GM19324 (cell line): ENCODE results near the gene CTSA.
"Not testable (repeated sequence)": the region's sequence is repeated elsewhere in the genome, so short reads cannot be mapped to it uniquely, and the experiment has no call there.

Source experiments
- ATAC-seq: cut with Tn5 transposase; IDR thresholded peaks from one replicate; pipeline ENCODE4 v1.9.1; 2021; ENCODE audit warnings: mild to moderate bottlenecking, moderate library complexity; ENCODE audit not compliant: unreplicated experiment, low FRiP score

The CTSA gene

DNA sequence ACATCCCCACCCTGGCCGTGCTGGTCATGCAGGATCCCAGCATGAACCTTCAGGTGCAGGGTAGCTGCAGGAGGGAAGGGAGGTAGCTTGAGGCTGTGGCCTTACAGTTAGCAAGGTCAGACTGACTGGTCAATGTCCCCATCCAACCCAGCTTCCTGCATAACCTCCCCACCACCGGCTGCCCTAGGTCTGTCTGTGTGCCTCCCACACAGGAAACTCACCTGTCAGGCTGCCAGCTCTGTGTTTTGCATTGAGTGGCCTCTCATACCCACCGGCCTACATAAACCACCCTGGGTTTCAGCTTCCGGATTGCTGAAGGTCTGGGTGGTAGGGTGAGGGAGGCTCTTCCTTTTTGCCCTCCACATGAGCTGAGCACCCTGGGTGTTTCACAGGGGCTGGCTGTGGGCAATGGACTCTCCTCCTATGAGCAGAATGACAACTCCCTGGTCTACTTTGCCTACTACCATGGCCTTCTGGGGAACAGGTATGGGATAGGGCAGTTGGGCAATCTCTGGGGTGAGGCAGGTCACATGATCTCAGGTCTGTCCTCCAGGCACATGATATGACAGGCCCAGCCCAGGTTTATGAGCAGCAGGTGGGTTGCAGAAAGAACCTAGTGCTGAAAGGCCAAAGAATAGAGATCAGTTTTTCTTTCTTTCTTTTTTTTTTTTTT, 1.8 kb downstream of the CTSA start:
- ATAC-seq = no peak

DNA sequence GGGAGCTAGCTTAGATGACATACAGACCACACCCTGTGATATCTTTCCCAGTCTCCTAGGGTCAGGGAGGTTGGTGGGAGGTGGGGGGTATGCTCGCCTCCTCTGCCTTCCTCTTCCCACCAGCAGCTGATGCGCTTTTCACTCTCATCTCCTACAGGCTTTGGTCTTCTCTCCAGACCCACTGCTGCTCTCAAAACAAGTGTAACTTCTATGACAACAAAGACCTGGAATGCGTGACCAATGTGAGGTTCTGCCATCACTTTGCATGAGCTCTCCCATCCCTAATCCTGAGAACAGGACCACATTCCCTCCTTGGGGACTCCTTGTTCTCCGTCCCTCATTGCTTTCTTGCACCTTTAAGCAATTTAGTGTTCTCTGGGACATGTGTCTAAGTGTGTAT, 2.7 kb downstream of the CTSA start:
- ATAC-seq = no peak

DNA sequence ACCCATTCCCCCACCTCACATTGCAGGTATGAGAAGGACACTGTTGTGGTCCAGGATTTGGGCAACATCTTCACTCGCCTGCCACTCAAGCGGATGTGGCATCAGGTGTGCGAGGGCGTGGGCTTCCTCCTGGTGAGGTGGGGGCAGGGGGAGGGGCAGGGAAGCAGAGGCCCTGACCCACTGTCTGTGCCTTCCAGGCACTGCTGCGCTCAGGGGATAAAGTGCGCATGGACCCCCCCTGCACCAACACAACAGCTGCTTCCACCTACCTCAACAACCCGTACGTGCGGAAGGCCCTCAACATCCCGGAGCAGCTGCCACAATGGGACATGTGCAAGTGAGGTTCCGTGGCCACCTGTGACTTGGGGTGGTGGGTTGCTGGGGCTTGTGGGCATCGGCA, 3.7 kb downstream of the CTSA start:
- ATAC-seq = no peak

DNA sequence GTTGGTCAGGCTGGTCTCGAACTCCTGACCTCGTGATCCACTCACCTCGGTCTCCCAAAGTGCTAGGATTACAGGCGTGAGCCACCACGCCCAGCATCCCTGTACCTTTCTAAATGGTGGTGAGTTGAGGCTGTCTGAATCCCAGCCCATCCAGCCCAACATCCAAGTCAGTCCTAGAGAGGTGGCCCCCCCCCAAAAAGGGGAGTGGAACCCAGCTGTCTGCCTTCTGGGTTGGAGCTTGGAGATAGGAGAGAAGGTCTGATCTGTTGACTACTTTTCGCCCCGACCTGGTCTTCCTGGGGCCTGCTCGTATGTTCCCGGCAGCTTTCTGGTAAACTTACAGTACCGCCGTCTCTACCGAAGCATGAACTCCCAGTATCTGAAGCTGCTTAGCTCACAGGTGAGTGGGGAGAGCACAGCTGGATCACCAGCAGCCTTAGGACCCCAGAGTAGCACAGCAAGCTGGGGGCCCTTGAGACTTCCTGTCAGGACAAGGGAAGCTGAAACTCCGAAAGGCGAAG, 5.6 kb downstream of the CTSA start:
- ATAC-seq = no peak

DNA sequence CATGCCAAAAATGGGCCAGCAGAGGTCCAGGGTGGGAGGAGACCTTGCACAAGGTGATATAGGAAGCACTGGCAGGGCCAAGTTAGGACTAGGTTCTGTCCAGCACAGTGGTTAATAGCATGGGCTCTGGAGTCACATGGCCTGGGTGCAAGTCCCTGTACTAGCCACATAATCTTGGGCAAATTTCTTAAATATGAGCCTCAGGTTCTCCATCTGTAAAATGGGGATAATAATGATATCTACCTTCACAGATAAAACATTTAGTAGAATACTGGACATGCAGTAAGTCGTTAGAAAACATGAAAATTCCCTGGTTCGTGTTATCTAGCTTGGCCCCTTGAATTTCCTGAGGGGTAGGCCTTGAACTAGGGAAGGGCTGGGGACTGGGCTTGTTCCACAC, 6.2 kb downstream of the CTSA start:
- no peak for ATAC-seq

DNA sequence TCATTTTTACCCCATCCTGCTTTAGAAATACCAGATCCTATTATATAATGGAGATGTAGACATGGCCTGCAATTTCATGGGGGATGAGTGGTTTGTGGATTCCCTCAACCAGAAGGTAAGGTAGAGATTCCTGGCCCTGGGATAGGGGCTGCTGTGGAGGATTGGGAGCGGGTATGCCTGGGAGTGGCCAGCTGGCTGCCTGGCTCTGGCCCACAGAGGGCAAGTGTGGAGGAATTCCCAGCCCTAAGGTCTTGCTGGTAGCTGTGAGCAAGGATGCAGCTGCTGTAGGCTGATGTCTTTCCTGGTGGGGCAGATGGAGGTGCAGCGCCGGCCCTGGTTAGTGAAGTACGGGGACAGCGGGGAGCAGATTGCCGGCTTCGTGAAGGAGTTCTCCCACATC, 6.6 kb downstream of the CTSA start:
- no peak for ATAC-seq

DNA sequence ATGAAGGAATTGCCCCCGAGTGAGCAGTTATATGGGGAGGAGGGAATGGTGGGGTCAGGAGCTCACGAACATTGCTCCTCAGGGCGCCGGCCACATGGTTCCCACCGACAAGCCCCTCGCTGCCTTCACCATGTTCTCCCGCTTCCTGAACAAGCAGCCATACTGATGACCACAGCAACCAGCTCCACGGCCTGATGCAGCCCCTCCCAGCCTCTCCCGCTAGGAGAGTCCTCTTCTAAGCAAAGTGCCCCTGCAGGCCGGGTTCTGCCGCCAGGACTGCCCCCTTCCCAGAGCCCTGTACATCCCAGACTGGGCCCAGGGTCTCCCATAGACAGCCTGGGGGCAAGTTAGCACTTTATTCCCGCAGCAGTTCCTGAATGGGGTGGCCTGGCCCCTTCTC, 7.2 kb downstream of the CTSA start:
- ATAC-seq = no peak

DNA sequence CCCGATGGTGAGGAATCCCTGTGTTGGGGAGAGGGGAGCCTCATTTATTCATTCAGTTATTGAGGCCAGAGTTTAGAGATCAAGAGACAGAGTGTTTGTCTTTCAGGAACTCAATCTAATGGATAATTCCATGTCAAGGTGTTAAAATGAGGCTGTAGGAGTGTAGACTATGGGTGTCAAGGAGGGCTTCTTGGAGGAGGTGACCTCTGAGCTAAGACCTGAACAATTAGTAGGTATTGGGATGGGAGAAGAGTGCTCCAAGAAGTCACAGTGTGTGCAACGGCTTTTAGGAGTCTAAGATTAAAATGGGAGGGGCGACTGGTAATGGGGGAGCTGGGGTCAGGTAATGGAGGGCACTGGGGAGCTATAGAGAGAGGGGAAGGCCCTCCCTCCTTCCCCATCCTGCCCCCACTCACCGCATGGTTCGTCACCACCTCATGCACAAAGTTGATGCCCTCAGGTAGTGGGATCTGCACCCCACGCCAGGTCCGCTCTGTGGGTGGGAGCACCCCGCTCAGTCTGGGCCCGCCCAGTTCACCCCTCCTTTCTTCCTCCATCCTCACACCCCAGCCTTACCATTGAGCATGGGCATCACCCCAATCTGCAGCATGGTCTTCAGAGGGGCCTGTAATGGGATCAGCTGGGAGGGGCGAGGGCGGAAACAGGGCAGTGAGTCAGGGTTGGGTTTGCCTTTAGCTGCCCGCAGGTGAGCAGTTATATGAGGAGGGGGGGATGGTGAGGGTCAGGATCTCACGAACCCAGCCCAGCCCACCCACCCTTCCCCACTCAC, 8.1 kb downstream of the CTSA start:
- no peak for ATAC-seq

DNA sequence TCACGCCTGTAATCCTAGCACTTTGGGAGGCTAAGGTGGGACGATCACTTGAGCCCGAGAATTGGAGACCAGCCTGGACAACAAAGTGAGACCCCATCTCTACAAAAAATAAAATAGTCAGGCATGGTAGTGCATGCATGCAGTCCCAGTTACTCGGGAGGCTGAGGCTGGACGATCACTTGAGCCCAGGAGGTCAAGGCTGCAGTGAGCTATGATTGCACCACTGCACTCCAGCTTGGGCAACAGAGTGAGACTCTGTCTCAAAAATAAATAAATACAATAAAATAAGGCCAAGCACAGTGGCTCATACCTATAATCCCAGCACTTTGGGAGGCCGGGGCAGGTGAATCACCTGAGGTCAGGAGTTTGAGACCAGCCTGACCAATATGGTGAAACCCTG, 10.2 kb downstream of the CTSA start:
- not testable (repeated sequence) for ATAC-seq

DNA sequence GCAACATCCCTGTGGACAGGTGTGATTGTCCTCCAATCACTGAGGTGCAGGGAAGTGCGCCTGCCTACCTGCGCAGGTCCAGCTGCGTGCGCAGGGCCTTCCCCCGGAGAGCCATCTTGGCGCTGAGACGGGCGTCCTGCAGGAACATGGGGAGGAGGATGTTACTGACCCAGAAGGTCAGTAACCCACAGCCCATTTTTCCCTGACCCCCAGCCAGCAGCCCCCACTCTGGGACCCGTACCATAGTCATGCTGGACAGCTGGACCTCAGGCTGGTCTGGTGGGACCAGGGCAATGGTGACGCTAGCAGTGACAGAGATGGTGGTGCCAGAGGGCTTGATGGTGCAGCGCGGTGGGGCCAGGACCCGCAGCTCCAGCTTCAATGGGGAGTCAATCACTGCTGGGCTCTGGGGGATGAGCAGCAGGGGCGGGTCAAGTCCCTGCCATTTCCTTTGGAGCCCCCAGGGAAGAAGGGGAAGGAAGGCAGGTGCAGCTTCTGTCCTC, 11.1 kb downstream of the CTSA start:
- no peak for ATAC-seq

DNA sequence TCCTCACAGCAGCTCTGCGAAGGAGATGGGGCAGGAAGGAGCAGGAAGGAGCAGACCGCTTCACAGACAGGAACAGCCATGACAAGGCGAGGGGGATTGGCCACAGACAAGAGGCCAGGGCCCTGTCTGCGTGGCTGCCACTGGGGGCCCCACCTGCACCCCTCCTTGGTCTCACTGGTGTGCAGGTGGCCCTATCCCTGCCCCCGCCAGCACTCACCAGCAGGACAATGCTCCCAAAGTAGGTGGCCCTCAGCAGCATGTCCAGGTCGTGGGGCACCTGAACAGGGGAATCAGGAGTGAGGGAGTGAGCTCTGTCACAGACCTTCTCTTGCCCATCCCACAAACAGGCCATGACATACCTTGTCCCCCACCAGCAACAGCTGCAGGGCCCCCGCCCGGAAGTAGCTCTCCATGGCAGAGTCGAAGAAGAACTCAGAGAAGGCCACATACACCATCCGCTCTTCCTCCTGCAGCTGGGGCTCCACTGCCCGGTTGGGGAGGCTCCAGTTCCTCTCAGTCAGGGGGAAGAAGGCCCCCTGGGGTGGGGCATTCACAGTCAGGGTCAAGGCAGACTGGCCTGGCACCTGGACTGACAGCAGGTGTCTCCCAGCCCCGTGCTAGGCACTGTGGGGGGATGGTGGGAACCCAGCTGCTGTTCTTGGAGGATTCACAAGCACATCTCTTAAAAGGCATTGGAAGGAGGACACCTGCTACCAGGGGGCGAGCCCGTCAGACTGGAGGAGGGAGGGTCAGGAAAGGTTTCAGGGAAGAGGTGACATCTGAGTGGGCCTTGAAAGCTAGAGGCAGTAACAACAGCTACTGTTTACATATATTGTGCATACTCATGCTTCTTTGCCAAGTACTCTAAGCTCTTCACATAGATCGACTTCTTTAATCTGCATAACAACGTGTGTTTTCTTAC, 13.7 kb downstream of the CTSA start:
- no peak for ATAC-seq

DNA sequence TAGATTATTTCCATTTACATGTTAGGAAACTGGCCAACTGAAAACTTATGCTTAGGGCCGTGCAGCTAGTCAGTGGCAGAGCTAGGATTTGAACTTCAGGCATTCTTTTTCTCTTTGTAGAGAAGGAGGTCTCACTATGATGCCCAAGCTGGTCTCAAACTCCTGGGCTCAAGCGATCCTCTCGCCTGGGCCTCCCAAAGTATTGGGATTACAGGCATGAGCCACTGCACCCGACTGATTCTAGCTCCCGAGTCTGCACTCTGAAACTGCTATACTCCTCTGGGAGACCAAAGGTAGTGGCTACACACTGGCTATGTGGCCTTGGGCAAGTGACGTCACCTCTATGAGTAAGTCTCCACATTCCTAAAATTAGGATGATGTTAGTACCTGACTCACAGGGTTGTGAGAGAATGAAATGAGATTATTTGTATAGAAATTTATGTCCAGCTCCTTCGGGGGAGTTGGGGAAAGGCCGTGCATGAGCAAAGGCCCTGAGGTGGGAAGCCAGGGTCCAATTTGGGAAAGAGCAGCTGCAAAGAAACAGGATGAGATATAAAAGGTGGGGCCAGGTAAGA, 14.5 kb downstream of the CTSA start:
- no peak for ATAC-seq

DNA sequence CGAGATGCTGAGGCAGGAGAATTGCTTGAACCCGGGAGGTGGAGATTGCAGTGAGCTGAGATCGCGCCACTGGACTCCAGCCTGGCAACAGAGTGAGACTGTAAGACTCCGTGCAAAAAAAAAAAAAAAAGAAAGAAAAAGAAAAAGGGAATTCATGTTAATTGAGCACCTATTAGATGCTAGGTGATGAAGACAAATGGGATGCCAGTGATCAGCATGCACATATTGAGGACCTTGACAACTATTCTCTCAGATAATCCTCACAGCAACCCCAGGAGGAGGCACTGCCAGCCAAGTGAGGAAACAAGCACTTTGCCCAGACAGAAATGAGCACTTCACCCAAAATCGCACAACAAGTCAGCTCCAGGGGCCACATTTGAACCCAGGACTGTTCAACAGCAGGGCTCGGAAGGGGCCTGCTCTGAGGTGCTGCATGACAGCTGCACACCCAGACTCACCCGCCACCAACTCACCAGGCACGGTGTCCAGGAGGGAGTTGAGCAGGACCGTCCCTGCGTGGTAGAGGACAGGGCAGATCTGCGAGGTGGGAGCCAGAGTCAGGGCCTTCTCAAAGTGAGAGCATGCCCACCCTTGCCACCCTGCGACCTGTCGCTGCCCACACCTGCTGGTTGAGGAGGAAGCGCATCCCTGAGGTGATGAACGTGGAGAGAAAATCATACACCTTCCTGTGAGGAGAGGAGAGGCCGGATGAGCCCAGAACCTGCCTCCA, 16.2 kb downstream of the CTSA start:
- ATAC-seq = no peak

DNA sequence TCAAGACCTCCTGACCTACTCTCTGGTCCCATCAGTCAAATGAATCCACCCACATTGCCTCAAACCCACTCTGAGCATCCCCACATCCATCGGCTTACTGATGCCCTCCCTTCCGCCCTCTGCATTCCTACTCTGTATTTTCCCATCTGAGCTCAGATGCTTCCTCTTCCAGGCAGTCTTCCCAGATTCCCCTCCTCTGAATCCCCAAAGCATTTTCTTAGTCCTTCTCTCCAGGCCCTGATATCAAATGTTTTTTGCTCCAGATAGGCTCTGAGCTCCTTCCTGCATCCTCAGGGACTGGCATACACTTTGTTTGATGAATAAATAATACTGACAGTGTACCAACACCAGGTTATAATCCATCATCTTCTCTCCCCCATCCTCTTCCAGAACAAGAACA, 16.9 kb downstream of the CTSA start:
- no peak for ATAC-seq

DNA sequence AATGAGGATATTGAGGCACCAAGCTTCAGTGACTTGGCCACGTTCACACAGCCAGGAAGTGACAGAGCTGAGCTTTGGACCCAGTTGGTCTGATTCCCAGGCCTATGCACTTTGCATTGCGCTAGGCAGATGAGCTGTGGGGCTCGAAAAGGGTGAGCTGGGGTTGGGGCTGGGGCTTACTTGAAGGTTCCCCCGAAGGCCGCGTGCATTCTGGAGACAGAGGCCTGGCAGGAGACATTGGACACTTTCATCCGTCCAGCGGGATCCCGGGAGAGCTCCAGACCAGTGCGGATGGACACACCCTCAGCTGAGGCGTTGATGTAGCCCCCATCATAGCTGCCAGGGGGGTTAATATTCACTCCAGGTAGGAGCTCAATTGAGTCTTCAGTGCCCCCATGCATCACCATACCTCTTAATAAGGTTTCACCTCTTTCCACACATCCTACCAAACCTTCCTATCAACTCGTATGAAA, 18.2 kb downstream of the CTSA start:
- no peak for ATAC-seq

DNA sequence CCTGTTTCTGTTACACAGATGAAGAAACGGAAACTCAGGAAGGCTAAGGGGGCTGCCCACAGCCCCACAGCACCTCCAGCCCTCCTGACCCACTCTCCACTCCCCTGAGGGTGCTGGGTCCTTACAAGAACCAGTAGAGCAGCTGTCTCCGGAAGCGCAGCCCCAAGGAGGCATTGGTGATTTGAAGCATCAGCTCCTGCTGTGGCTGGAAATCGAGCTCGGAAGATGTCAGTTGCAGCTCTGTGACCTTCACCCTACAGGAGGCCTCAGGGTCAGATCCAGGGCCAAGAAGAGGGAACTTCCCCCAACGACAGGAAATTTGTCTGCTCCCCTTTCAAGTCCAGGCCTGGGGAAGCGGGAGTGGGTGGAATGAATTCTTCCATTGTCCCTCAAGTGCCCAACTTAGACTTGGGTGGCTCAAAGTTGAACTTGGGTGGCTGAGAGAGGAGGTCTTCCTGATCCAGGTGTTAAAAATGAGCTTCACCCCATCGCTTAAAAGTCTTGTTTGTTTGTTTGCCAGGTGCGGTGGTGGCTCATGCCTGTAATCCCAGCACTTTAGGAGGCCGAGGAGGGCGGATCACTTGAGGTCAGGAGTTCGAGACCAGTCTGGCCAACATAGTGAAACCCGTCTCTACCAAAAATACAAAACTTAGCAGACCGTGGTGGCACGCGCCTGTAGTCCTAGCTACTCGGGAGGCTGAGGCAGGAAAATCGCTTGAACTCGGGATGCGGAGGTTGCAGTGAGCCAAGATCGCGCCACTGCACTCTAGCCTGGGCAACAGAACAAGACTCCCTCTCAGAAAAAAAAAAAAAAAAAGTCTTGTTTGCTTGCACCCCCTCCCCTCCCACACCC, 18.9 kb downstream of the CTSA start:
- no peak for ATAC-seq

DNA sequence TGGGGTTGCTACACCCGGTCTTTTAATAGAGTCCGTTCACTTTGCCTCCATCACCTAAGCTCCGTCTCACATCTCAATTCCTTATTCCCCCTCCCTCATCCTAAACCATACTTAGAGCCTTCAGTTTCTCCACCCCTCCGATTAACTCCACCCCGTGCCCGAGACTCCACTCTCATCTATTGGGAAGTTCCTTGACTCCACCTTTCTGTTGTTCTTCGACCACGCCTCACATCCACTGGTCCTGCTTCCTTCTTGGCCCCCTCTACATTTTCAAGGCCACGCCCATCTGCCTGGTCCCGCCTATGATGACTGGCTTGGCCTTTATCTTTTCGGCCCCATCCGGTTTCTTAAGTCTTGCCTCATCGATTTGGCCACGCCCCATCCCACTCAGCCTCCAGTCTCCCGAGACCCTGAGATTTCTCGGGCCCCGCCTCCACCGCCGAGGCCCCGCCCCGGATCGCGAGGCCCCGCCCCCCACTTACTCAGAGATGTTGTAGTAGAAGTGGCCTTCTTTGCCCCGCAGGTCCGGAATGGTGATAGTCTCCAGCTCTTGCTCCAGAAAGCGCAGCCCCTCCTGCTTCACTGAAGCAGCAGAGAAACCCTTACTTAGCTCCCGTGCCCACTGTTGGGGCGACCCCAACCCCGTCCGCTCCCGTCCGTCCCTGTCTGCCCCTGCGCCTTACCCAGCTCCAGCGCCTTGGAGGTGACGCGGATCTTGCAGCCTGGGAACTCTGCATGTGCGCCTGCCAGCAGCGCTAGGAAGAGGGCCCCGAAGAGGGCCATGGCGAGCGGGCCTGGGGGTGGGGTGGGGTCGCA, 19.7 kb downstream of the CTSA start:
- peak; percentile 86 for ATAC-seq
